OCI-LY3 (cell line): ENCODE measurements around the gene TP53BP1.

ENCODE experiments used
- EZH2phosphoT487 ChIP-seq: fragments of 200-600 bp; shearing (Covaris generic); IDR thresholded peaks from 2 replicates; pipeline ENCODE4 v1.6.1; 2018; ENCODE audit warnings: antibody characterized with exemption, mixed run types, low read depth
- TF ChIP-seq, protein P1 (sequence below): fragments of 200-600, 300-600 bp; sonication (generic); IDR thresholded peaks from 2 replicates; pipeline ENCODE4 v1.5.1; 2014; ENCODE audit warnings: antibody characterized with exemption, low read length, low read depth

DNA sequence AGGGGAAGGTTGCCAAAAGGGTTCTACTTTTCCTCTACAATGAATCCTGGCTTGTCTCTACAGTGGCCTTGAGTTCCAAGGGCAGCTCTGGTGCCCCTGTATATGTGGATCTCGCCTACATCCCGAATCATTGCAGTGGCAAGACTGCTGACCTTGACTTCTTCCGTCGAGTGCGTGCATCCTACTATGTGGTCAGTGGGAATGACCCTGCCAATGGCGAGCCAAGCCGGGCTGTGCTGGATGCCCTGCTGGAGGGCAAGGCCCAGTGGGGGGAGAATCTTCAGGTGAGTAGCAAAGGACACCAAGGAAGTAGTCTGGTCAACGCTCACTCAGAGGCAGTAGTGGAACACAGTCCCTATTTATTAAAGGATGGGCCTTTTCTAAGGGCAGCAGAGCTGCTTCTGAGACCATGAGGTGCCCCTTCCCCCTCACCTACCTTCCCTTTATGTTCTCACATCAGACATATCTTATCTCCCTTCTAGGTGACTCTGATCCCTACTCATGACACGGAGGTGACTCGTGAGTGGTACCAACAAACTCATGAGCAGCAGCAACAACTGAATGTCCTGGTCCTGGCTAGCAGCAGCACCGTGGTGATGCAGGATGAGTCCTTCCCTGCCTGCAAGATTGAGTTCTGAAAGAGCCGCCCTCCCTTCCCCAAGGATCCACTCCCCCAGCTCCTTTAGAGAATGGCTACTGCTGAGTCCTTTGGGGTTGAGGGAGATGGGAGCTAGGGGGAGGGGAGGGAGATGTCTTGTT is 36.8 kb upstream of the TP53BP1 start:
- TF ChIP-seq, protein P1, sequence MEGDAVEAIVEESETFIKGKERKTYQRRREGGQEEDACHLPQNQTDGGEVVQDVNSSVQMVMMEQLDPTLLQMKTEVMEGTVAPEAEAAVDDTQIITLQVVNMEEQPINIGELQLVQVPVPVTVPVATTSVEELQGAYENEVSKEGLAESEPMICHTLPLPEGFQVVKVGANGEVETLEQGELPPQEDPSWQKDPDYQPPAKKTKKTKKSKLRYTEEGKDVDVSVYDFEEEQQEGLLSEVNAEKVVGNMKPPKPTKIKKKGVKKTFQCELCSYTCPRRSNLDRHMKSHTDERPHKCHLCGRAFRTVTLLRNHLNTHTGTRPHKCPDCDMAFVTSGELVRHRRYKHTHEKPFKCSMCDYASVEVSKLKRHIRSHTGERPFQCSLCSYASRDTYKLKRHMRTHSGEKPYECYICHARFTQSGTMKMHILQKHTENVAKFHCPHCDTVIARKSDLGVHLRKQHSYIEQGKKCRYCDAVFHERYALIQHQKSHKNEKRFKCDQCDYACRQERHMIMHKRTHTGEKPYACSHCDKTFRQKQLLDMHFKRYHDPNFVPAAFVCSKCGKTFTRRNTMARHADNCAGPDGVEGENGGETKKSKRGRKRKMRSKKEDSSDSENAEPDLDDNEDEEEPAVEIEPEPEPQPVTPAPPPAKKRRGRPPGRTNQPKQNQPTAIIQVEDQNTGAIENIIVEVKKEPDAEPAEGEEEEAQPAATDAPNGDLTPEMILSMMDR, result no peak
- TF ChIP-seq EZH2phosphoT487, result no peak
